ENCODE measurements around the gene ULK4. TPM values are rescaled to one million over a fixed set of nuclear protein-coding genes. Genes with fewer than 3 reads are reported as not detected.

Gene ULK4
- total RNA-seq, 2 donors from 2014 or later, result 28.7 to 38.4 TPM

- Histone ChIP-seq H3K4me3 (no peak overlapping the region), H3K27me3 (replicated peaks; ENCODE audit: insufficient read depth) (no peaks in the 10 kb centered on the region), H3K9me3 (no peaks in the 10 kb centered on the region), H3K27ac (no peak overlapping the region), H3K4me1 (ENCODE audit: control insufficient read depth in 1 of 2, low read depth in 2 of 2) (no peaks in the 10 kb centered on the region), H3K36me3 (no peaks in the 10 kb centered on the region)
- no peak for DNase-seq (ENCODE audit: low spot score)
- TF ChIP-seq CTCF (IDR thresholded peaks at IDR 0.05), result no peak
- no peak for ATAC-seq (ENCODE audit: insufficient number of reproducible peaks, low FRiP score, low read depth)
Measured at GRCh38 chr3:41599127-41599484, 362.8 kb downstream of the ULK4 start.

GRCh38 chr3:41598402-41599126 is 363.3 kb downstream of the ULK4 start:
- Histone ChIP-seq H3K9me3 (no peaks in the 10 kb centered on the region), H3K27ac (no peak overlapping the region), H3K4me3 (no peak overlapping the region), H3K36me3 (no peaks in the 10 kb centered on the region), H3K4me1 (ENCODE audit: control insufficient read depth in 1 of 2, low read depth in 2 of 2) (no peaks in the 10 kb centered on the region), H3K27me3 (replicated peaks; ENCODE audit: insufficient read depth) (no peaks in the 10 kb centered on the region)
- no peak for TF ChIP-seq CTCF (IDR thresholded peaks at IDR 0.05)
- DNase-seq (ENCODE audit: low spot score) (no peak), ATAC-seq (ENCODE audit: insufficient number of reproducible peaks, low FRiP score, low read depth) (no peak)

GRCh38 chr3:41593774-41594173 is 368.1 kb downstream of the ULK4 start:
- no peak for DNase-seq (ENCODE audit: low spot score)
- Histone ChIP-seq H3K36me3 (no peaks in the 10 kb centered on the region), H3K4me1 (ENCODE audit: control insufficient read depth in 1 of 2, low read depth in 2 of 2) (no peaks in the 10 kb centered on the region), H3K27me3 (replicated peaks; ENCODE audit: insufficient read depth) (no peaks in the 10 kb centered on the region), H3K4me3 (no peak overlapping the region), H3K9me3 (no peaks in the 10 kb centered on the region), H3K27ac (no peak overlapping the region)
- ATAC-seq (ENCODE audit: insufficient number of reproducible peaks, low FRiP score, low read depth), result no peak
- TF ChIP-seq CTCF (IDR thresholded peaks at IDR 0.05), result no peak

- Histone ChIP-seq H3K4me3 (no peak overlapping the region), H3K27me3 (replicated peaks; ENCODE audit: insufficient read depth) (no peaks in the 10 kb centered on the region), H3K36me3 (no peaks in the 10 kb centered on the region), H3K9me3 (no peaks in the 10 kb centered on the region), H3K27ac (no peak overlapping the region), H3K4me1 (ENCODE audit: control insufficient read depth in 1 of 2, low read depth in 2 of 2) (no peaks in the 10 kb centered on the region)
- no peak for TF ChIP-seq CTCF (IDR thresholded peaks at IDR 0.05)
- ATAC-seq (ENCODE audit: insufficient number of reproducible peaks, low FRiP score, low read depth), result no peak
- no peak for DNase-seq (ENCODE audit: low spot score)
Measured at GRCh38 chr3:41592753-41593510, 369.0 kb downstream of the ULK4 start.

- no peaks in the 10 kb centered on the region for H3K9me3 ChIP-seq
- DNase-seq (ENCODE audit: low spot score) (no peak), ATAC-seq (ENCODE audit: insufficient number of reproducible peaks, low FRiP score, low read depth) (no peak)
- H3K4me1 ChIP-seq (ENCODE audit: control insufficient read depth in 1 of 2, low read depth in 2 of 2), result no peaks in the 10 kb centered on the region
- no peak overlapping the region for H3K4me3 ChIP-seq
- TF ChIP-seq CTCF (IDR thresholded peaks at IDR 0.05), result no peak
- no peaks in the 10 kb centered on the region for H3K36me3 ChIP-seq
- no peak overlapping the region for H3K27ac ChIP-seq
- no peaks in the 10 kb centered on the region for H3K27me3 ChIP-seq (replicated peaks; ENCODE audit: insufficient read depth)
Measured at GRCh38 chr3:41583014-41583413, 378.9 kb downstream of the ULK4 start.
